Thoracic aorta (tissue), 2 donors: ENCODE measurements around the gene PTEN. TPM values are rescaled to one million over a fixed set of nuclear protein-coding genes. Genes with fewer than 3 reads are reported as not detected.

Experiments
- ATAC-seq: fragments of 150-250 bp; one replicate; pipeline ENCODE4 v1.8.0; 2017; ENCODE audit warnings: low read depth; ENCODE audit not compliant: insufficient number of reproducible peaks, low FRiP score
- DNase-seq: peaks from one replicate; pipeline ENCODE4 v3.0.0-alpha.2; 2020; ENCODE audit warnings: low spot score
- H3K27ac ChIP-seq, 2 donors: fragments of 200-600 bp; sonication (generic); 1 replicate in 1 of 2; 2 replicates in 1 of 2; pipeline ENCODE4 v1.5.1; 2016; ENCODE audit warnings: mild to moderate bottlenecking in 2 of 2, moderate library complexity in 2 of 2
- H3K27me3 ChIP-seq: fragments of 200-600 bp; sonication (generic); replicated peaks from 2 replicates; pipeline ENCODE4 v1.6.0; 2016; ENCODE audit warnings: mild to moderate bottlenecking; ENCODE audit not compliant: insufficient read depth
- H3K36me3 ChIP-seq: fragments of 200-600 bp; sonication (generic); one replicate; pipeline ENCODE4 v1.5.1; 2016
- H3K4me1 ChIP-seq, 2 donors: fragments of 200-600 bp; sonication (generic); 1 replicate in 1 of 2; 2 replicates in 1 of 2; pipeline versions ENCODE4 v1.5.1 to v1.6.0; 2016; ENCODE audit warnings: low read depth in 2 of 2, mild to moderate bottlenecking in 1 of 2; ENCODE audit not compliant: control insufficient read depth in 1 of 2
- H3K4me3 ChIP-seq: fragments of 200-600 bp; sonication (generic); 2 replicates; pipeline ENCODE4 v1.5.1; 2016; ENCODE audit warnings: mild to moderate bottlenecking
- H3K9me3 ChIP-seq: fragments of 200-600 bp; sonication (generic); 2 replicates; pipeline ENCODE4 v1.5.1; 2016
- total RNA-seq, 2 donors: library from RNA; depleted of rRNA; stranded (reverse); fragments of >200 nt; gene quantifications; one replicate each; pipeline versions ENCODE4 v1.1.0 to v1.2.3, GENCODE V29; 2016
- TF ChIP-seq, protein P1 (sequence below): fragments of 200-600 bp; sonication (generic); IDR thresholded peaks from one replicate; pipeline ENCODE4 v1.5.1; 2019; ENCODE audit warnings: antibody characterized with exemption

Gene PTEN
- total RNA-seq, 2 donors from 2014 or later: 146 to 168 TPM

DNA sequence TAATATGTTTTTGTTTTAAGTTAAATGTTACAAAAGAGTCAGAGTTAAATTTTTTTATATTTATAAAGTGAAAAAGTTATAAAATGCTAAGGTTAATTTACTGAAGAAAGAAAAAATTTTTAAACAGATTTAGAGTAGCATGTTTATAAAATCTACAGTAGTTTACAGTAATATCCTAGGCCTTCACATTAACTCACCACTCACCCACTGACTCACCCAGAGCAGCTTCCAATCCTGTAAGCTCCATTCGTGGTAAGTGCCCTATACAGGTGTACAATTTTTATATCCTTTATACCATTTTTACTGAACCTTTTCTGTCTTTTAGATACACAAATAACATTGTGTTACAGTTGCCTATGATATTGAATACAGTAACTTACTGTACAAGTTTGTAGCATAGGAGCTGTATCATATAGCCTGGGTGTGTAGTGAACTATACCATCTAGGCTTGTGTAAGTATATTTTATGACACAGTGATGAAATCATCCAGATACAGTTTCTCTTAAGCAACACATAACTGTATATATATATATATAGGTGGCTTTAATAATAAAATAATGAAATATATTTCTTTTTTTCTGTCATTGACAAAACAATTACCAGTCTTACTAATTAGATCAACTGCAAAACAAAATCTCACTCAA, 79.6 kb downstream of the PTEN start:
- Histone ChIP-seq H3K4me3 (no peak overlapping the region), H3K9me3 (no peaks in the 10 kb centered on the region), H3K27ac (no peak overlapping the region), H3K36me3 (no peaks in the 10 kb centered on the region), H3K4me1 (peaks cover 19 to 32% of the 10 kb centered on the region in 2 donors), H3K27me3 (no peaks in the 10 kb centered on the region)
- DNase-seq (no peak), ATAC-seq (no peak)
- TF ChIP-seq, protein P1, sequence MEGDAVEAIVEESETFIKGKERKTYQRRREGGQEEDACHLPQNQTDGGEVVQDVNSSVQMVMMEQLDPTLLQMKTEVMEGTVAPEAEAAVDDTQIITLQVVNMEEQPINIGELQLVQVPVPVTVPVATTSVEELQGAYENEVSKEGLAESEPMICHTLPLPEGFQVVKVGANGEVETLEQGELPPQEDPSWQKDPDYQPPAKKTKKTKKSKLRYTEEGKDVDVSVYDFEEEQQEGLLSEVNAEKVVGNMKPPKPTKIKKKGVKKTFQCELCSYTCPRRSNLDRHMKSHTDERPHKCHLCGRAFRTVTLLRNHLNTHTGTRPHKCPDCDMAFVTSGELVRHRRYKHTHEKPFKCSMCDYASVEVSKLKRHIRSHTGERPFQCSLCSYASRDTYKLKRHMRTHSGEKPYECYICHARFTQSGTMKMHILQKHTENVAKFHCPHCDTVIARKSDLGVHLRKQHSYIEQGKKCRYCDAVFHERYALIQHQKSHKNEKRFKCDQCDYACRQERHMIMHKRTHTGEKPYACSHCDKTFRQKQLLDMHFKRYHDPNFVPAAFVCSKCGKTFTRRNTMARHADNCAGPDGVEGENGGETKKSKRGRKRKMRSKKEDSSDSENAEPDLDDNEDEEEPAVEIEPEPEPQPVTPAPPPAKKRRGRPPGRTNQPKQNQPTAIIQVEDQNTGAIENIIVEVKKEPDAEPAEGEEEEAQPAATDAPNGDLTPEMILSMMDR: no peak

DNA sequence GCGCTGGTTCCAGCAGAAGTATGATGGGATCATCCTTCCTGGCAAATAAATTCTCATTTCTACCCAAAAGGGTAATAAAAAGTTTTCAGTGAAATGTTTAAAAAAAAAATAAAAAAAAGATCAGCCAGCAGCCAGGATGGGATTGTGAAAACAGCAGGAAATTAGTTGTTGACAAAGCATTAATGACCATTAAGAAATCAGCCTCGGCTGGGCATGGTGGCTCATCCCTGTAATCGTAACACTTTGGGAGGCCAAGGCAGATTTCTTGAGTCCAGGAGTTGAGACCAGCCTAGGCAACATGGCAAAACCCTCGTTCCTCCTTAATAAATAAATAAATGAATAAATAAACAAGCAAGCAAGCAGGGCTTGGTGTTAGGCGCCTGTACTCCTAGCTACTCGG, 82.6 kb downstream of the PTEN start:
- no peaks in the 10 kb centered on the region for H3K27me3 ChIP-seq
- DNase-seq (no peak), ATAC-seq (no peak)
- no peak overlapping the region for H3K27ac ChIP-seq
- TF ChIP-seq, protein P1: no peak
- no peak overlapping the region for H3K4me3 ChIP-seq
- no peaks in the 10 kb centered on the region for H3K9me3 ChIP-seq
- peaks cover 3% of the 10 kb centered on the region for H3K36me3 ChIP-seq
- H3K4me1 ChIP-seq: peaks cover 16 to 17% of the 10 kb centered on the region in 2 donors

DNA sequence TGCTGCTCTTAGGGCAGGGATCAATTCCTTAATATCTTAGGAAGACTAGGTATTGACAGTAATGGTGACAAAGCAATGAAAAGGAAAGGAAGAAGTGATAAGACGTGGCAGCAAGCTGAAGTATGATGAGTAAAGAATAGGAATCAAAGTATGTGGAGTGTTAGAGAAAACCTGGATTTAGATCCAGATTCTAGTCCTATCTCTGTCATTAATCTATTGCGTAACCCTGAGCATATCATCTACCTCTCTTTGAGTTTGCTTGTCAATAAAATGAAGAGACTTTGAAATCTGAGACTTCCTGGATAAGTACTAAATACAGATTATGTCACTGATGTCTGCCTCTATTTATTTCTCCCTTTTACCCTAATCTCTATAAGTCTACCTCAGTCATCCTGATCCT, 89.2 kb downstream of the PTEN start:
- peaks cover 12% of the 10 kb centered on the region for H3K36me3 ChIP-seq
- TF ChIP-seq, protein P1: no peak

DNA sequence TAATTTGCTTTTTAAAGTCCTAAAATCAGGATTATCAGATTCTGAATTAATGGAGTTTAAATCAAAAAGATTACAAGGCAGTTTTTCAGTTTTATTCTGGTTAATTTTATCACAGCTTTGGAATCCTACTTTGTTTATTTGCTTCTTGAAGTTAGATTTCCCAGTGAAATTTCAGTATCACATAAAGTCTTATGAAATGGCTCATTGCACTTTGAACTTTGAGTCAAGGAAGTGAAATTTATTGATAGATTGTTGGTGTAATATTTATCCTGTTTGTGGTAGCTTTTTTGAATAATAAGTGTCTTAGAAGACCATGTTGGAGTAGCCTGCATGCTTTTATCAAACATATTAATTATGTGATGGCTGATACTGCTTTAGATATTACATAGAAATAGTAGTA, 92.6 kb downstream of the PTEN start:
- Histone ChIP-seq H3K36me3 (peaks cover 9% of the 10 kb centered on the region), H3K27me3 (no peaks in the 10 kb centered on the region), H3K9me3 (no peaks in the 10 kb centered on the region), H3K4me3 (no peak overlapping the region), H3K4me1 (peaks cover 21 to 41% of the 10 kb centered on the region in 2 donors), H3K27ac (no peak overlapping the region)
- TF ChIP-seq, protein P1: no peak
- no peak for DNase-seq
- no peak for ATAC-seq

More for the DNA sequence above, 89.2 kb downstream of the PTEN start:
- DNase-seq (no peak), ATAC-seq (no peak)
- H3K4me1 ChIP-seq: peaks cover 18 to 26% of the 10 kb centered on the region in 2 donors
- H3K27ac ChIP-seq: no peak overlapping the region
- no peak overlapping the region for H3K4me3 ChIP-seq
- H3K27me3 ChIP-seq: no peaks in the 10 kb centered on the region
- no peaks in the 10 kb centered on the region for H3K9me3 ChIP-seq

DNA sequence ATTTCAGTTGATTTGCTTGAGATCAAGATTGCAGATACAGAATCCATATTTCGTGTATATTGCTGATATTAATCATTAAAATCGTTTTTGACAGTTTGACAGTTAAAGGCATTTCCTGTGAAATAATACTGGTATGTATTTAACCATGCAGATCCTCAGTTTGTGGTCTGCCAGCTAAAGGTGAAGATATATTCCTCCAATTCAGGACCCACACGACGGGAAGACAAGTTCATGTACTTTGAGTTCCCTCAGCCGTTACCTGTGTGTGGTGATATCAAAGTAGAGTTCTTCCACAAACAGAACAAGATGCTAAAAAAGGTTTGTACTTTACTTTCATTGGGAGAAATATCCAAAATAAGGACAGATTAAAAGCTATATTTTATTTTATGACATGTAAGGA, 94.3 kb downstream of the PTEN start:
- Histone ChIP-seq H3K27me3 (no peaks in the 10 kb centered on the region), H3K4me1 (peaks cover 25 to 52% of the 10 kb centered on the region in 2 donors), H3K4me3 (no peak overlapping the region), H3K27ac (no peak overlapping the region), H3K36me3 (peaks cover 3% of the 10 kb centered on the region), H3K9me3 (no peaks in the 10 kb centered on the region)
- TF ChIP-seq, protein P1: no peak
- no peak for ATAC-seq
- no peak for DNase-seq
